Epithelial cell of esophagus (primary cell): ENCODE results near the gene RNASEH1.

ENCODE experiments used
- DNase-seq: peaks from one replicate; pipeline ENCODE4 v3.0.0; 2010; ENCODE audit warnings: low read depth
- H3K4me3 ChIP-seq: 2 replicates; pipeline ENCODE4 v1.5.1; 2011; ENCODE audit warnings: mild to moderate bottlenecking, low read length, control low read depth
- TF ChIP-seq, protein P1 (sequence below): IDR thresholded peaks from 2 replicates; pipeline ENCODE4 v1.5.1; 2011; ENCODE audit warnings: low read depth, mild to moderate bottlenecking, low read length, control low read depth, inconsistent platforms; ENCODE audit not compliant: insufficient read depth; ENCODE audit errors: missing control alignments

RNASEH1 gene

DNA sequence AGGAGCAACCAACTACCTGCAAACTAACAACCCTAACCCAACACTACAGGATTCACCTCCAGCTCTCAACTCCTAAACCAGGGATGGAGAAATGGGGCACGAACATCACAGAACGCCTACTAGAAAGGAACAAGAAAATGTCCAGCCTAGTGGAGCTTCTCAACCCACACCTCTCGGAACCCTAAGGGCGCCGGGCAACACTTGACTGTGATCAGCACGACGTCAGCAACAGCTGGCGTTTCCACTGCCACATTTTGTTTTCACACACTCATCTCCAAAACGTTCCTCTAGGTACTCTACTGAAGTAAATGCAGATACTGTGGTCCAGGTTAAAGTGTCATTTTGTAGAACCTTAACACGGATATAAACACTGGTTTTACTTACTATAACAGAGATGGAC is 4.2 kb downstream of the RNASEH1 start:
- DNase-seq, result no peak
- no peak overlapping the region for H3K4me3 ChIP-seq
- TF ChIP-seq, protein P1, sequence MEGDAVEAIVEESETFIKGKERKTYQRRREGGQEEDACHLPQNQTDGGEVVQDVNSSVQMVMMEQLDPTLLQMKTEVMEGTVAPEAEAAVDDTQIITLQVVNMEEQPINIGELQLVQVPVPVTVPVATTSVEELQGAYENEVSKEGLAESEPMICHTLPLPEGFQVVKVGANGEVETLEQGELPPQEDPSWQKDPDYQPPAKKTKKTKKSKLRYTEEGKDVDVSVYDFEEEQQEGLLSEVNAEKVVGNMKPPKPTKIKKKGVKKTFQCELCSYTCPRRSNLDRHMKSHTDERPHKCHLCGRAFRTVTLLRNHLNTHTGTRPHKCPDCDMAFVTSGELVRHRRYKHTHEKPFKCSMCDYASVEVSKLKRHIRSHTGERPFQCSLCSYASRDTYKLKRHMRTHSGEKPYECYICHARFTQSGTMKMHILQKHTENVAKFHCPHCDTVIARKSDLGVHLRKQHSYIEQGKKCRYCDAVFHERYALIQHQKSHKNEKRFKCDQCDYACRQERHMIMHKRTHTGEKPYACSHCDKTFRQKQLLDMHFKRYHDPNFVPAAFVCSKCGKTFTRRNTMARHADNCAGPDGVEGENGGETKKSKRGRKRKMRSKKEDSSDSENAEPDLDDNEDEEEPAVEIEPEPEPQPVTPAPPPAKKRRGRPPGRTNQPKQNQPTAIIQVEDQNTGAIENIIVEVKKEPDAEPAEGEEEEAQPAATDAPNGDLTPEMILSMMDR, result no peak

DNA sequence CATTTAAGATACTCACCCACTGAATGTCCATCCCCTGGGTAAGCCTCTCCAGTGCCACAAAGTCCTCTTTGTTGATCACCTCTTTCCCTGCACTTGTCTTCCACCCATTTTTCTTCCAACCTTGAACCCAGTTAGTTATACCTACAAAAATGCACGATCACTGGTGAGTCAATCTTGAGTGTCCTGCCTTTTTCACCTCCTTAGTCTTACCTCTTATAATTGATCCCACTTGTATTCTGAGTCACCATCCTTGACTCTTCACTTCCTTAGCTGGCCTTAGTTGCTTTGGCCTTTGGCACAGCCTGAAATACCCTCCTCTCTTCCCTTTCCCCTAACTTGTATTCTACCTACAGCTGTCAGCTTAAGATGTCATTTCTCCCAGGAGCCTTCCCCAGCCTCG is 10.2 kb downstream of the RNASEH1 start:
- no peak overlapping the region for H3K4me3 ChIP-seq
- TF ChIP-seq, protein P1, result no peak
- no peak for DNase-seq

- no peak overlapping the region for H3K4me3 ChIP-seq
- DNase-seq, result no peak
- TF ChIP-seq, protein P1, result no peak
Measured at GRCh38 chr2:3545788-3546478, 12.2 kb downstream of the RNASEH1 start.

DNA sequence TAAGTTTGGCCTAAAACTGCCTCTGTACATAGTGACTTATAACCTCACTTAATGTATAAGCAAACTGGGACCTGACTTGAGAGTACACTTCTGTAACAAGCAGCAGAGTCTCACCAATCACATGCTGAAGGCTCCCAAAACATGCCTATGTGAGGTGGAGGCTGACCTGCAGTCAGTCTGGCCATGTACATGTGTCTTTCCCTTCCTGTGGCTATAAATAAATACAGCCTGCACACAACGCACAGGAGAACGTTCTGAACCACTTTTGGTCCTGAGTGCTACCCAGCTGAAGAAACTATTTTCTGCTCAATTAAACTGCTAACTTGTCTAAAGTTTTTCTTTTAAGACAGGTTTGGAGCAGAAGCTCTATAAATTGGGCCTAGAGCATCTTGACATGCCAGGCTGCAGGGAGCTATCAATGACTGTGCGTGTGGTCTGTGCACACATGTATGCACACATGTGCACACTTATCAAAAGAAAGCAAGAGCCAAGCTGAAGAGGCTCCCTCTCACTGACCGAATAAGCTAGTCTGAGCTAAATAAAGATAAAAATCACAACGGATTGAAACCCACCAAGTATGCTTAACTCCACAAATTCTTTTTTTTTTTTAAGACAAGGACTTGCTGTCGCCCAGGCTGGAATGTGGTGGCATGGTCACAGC is 15.0 kb downstream of the RNASEH1 start:
- no peak for DNase-seq
- TF ChIP-seq, protein P1, result no peak
- no peak overlapping the region for H3K4me3 ChIP-seq

DNA sequence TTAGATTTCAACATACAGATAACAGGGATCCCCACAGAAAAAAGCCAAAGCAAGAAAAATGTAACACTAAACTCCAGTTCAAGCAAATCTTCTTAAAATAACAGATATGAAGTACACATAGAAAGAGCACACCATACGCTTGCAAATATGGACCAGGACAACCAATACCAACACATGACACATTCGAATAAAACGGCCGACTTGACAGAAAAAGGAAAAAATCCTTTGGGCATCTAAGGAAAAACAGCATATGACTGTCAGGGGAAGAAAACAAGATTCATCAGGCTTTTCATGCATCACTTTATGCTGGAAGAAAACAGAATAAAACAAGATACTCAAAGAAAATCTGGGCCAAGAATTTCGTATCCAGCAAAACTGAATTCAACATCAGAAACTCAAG is 16.0 kb downstream of the RNASEH1 start:
- TF ChIP-seq, protein P1, result no peak
- no peak for DNase-seq
- no peak overlapping the region for H3K4me3 ChIP-seq

- DNase-seq, result no peak
- H3K4me3 ChIP-seq, result no peak overlapping the region
- TF ChIP-seq, protein P1, result no peak
Measured at GRCh38 chr2:3539836-3540235, 18.3 kb downstream of the RNASEH1 start.
